ENCODE results near the gene EWSR1. TPM values are rescaled to one million over a fixed set of nuclear protein-coding genes. Genes with fewer than 3 reads are reported as not detected.

EWSR1 gene
- total RNA-seq, 1 donor from 2014 or later: 205 TPM

- Histone ChIP-seq H3K36me3 (ENCODE audit: control insufficient read depth, insufficient read depth, low read length) (no peaks in the 10 kb centered on the region), H3K4me3 (ENCODE audit: low read depth, low read length) (no peak overlapping the region)
Measured at GRCh38 chr22:29224859-29225410, 43.1 kb upstream of the EWSR1 start.

GRCh38 chr22:29225422-29226090 lies 42.5 kb upstream of the EWSR1 start:
- TF ChIP-seq CTCF (IDR thresholded peaks at IDR 0.05; ENCODE audit: insufficient read depth, low read length, poor library complexity, severe bottlenecking): no peak
- no peak for DNase-seq (ENCODE audit: low read depth)
- Histone ChIP-seq H3K36me3 (ENCODE audit: control insufficient read depth, insufficient read depth, low read length) (no peaks in the 10 kb centered on the region), H3K4me3 (ENCODE audit: low read depth, low read length) (no peak overlapping the region), H3K27me3 (ENCODE audit: control insufficient read depth, insufficient read depth, low read length) (peaks cover 3% of the 10 kb centered on the region)

More at GRCh38 chr22:29224859-29225410, 43.1 kb upstream of the EWSR1 start:
- H3K27me3 ChIP-seq (ENCODE audit: control insufficient read depth, insufficient read depth, low read length): peaks cover 3% of the 10 kb centered on the region
- TF ChIP-seq CTCF (IDR thresholded peaks at IDR 0.05; ENCODE audit: insufficient read depth, low read length, poor library complexity, severe bottlenecking): no peak
- no peak for DNase-seq (ENCODE audit: low read depth)

- no peak for DNase-seq (ENCODE audit: low read depth)
- H3K36me3 ChIP-seq (ENCODE audit: control insufficient read depth, insufficient read depth, low read length): no peaks in the 10 kb centered on the region
- peaks cover 3% of the 10 kb centered on the region for H3K27me3 ChIP-seq (ENCODE audit: control insufficient read depth, insufficient read depth, low read length)
- H3K4me3 ChIP-seq (ENCODE audit: low read depth, low read length): no peak overlapping the region
- TF ChIP-seq CTCF (IDR thresholded peaks at IDR 0.05; ENCODE audit: insufficient read depth, low read length, poor library complexity, severe bottlenecking): no peak
Measured at GRCh38 chr22:29226351-29226981, 41.6 kb upstream of the EWSR1 start.

GRCh38 chr22:29230972-29231875 lies 36.8 kb upstream of the EWSR1 start:
- Histone ChIP-seq H3K36me3 (ENCODE audit: control insufficient read depth, insufficient read depth, low read length) (no peaks in the 10 kb centered on the region), H3K4me3 (ENCODE audit: low read depth, low read length) (no peak overlapping the region), H3K27me3 (ENCODE audit: control insufficient read depth, insufficient read depth, low read length) (peaks cover 2% of the 10 kb centered on the region)
- DNase-seq (ENCODE audit: low read depth): no peak
- TF ChIP-seq CTCF (IDR thresholded peaks at IDR 0.05; ENCODE audit: insufficient read depth, low read length, poor library complexity, severe bottlenecking): no peak

GRCh38 chr22:29231971-29232959 lies 35.8 kb upstream of the EWSR1 start:
- no peak overlapping the region for H3K4me3 ChIP-seq (ENCODE audit: low read depth, low read length)
- DNase-seq (ENCODE audit: low read depth): no peak
- H3K36me3 ChIP-seq (ENCODE audit: control insufficient read depth, insufficient read depth, low read length): no peaks in the 10 kb centered on the region
- no peak for TF ChIP-seq CTCF (IDR thresholded peaks at IDR 0.05; ENCODE audit: insufficient read depth, low read length, poor library complexity, severe bottlenecking)
- H3K27me3 ChIP-seq (ENCODE audit: control insufficient read depth, insufficient read depth, low read length): no peaks in the 10 kb centered on the region

Measured in kidney epithelial cell (primary cell).